ENCODE results near the gene PCDH9.

- no peak for TF ChIP-seq CTCF (IDR thresholded peaks at IDR 0.05)
- TF ChIP-seq POLR2A (IDR thresholded peaks at IDR 0.05), result no peak
Observed at GRCh38 chr13:66981912-66982311, 248.2 kb downstream of the PCDH9 start.
